Stomach (tissue), 4 donors: ENCODE measurements around the gene USP16.

Experiments used
- POLR2AphosphoS5 ChIP-seq, 3 donors: sonication (generic); formaldehyde crosslinking; IDR thresholded peaks; one replicate each; pipeline ENCODE4 v1.6.1; 2016; ENCODE audit warnings: antibody characterized with exemption in 3 of 3
- TF ChIP-seq, protein P1 (sequence below), 7 experiments: fragments of 450-650 bp in 4 of 7; fragments of 200-600 bp in 3 of 7; sonication (generic) in 3 of 7; IDR thresholded peaks; one replicate each; pipeline ENCODE4 v1.5.1; 2016 to 2019; ENCODE audit warnings: antibody characterized with exemption in 7 of 7, control low read depth in 2 of 7, mild to moderate bottlenecking in 1 of 7

DNA sequence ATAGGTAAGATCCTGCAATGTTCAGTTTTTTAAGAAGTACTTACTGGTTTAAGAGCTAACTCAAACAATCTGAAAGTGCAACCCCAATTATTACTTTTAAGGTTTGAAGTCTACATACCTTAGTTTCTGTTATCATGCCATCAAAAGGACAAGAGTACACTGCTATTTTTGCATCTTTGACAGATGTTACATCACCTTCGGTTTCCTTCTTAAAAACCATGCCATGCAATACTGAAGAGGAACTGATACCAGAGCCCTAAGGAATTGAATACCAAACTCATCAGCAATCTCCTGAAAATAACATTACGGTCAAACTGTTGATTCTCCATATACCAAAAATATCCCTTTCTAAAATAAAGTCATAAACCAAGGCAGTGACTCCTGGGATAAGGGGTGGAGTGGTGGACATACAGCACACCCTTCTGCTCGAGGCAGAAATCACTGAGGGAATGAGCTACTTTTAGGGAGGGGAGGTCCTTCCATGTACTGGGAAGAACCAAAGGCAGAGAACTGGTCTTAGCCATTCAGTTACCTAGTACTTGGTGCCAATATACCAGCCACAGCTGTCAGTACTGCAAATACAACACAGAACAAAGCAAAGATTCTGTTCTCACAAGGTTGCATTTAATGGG lies 40.5 kb downstream of the USP16 start:
- TF ChIP-seq, protein P1, sequence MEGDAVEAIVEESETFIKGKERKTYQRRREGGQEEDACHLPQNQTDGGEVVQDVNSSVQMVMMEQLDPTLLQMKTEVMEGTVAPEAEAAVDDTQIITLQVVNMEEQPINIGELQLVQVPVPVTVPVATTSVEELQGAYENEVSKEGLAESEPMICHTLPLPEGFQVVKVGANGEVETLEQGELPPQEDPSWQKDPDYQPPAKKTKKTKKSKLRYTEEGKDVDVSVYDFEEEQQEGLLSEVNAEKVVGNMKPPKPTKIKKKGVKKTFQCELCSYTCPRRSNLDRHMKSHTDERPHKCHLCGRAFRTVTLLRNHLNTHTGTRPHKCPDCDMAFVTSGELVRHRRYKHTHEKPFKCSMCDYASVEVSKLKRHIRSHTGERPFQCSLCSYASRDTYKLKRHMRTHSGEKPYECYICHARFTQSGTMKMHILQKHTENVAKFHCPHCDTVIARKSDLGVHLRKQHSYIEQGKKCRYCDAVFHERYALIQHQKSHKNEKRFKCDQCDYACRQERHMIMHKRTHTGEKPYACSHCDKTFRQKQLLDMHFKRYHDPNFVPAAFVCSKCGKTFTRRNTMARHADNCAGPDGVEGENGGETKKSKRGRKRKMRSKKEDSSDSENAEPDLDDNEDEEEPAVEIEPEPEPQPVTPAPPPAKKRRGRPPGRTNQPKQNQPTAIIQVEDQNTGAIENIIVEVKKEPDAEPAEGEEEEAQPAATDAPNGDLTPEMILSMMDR (IDR thresholded peaks at IDR 0.05): no peak
- TF ChIP-seq POLR2AphosphoS5 (IDR thresholded peaks at IDR 0.05): no peak
